Osteoblast (primary cell): ENCODE measurements around the gene CHMP5. TPM values are rescaled to one million over a fixed set of nuclear protein-coding genes. Genes with fewer than 3 reads are reported as not detected.

ENCODE experiments used
- DNase-seq: peaks from one replicate; pipeline ENCODE4 v3.0.0; 2011; ENCODE audit warnings: low spot score, mixed read lengths; ENCODE audit not compliant: insufficient read length; ENCODE audit errors: missing footprints
- H2AFZ ChIP-seq: 2 replicates; pipeline ENCODE4 v1.6.0; 2011; ENCODE audit warnings: mild to moderate bottlenecking, low read length
- H3K27ac ChIP-seq: 2 replicates; pipeline ENCODE4 v1.5.1; 2011; ENCODE audit warnings: mild to moderate bottlenecking, low read depth, low read length, moderate library complexity
- H3K27me3 ChIP-seq: 2 replicates; pipeline ENCODE4 v1.6.0; 2012; ENCODE audit warnings: mild to moderate bottlenecking, control low read depth, inconsistent platforms, low read length, moderate library complexity; ENCODE audit not compliant: insufficient read depth
- H3K36me3 ChIP-seq: 2 replicates; pipeline ENCODE4 v1.5.1; 2011; ENCODE audit warnings: mild to moderate bottlenecking, low read length, control low read depth, moderate library complexity; ENCODE audit not compliant: insufficient read depth
- H3K4me1 ChIP-seq: 2 replicates; pipeline ENCODE4 v1.5.1; 2011; ENCODE audit warnings: mild to moderate bottlenecking, low read length, control low read depth, moderate library complexity; ENCODE audit not compliant: insufficient read depth
- H3K4me2 ChIP-seq: 2 replicates; pipeline ENCODE4 v1.6.0; 2011; ENCODE audit warnings: mild to moderate bottlenecking, low read length; ENCODE audit not compliant: insufficient read depth
- H3K4me3 ChIP-seq: fragments of 200-600 bp; sonication (generic); 3 replicates; pipeline ENCODE4 v1.5.1; 2012; ENCODE audit warnings: mild to moderate bottlenecking, low read length, inconsistent platforms; ENCODE audit not compliant: insufficient read depth
- H3K79me2 ChIP-seq: 2 replicates; pipeline ENCODE4 v1.6.0; 2012; ENCODE audit warnings: mild to moderate bottlenecking, low read length, control low read depth, inconsistent platforms; ENCODE audit not compliant: insufficient read depth
- H3K9me3 ChIP-seq: 2 replicates; pipeline ENCODE4 v1.5.1; 2011; ENCODE audit warnings: low read depth, low read length, control low read depth
- H4K20me1 ChIP-seq: 2 replicates; pipeline ENCODE4 v1.6.0; 2012; ENCODE audit warnings: mild to moderate bottlenecking, low read length, control low read depth; ENCODE audit not compliant: insufficient read depth
- CTCF ChIP-seq: IDR thresholded peaks from 2 replicates; pipeline ENCODE4 v1.5.1; 2011; ENCODE audit warnings: mild to moderate bottlenecking, low read depth, low read length, moderate library complexity; ENCODE audit errors: extremely low read depth
- total RNA-seq: library from RNA; depleted of rRNA; stranded (reverse); fragments of >200 nt; gene quantifications from 2 replicates; pipeline ENCODE4 v1.2.3, GENCODE V29; 2012

Gene CHMP5
- total RNA-seq, 1 donor: 71.7 TPM

GRCh38 chr9:33288235-33288634 lies 23.4 kb downstream of the CHMP5 start:
- Histone ChIP-seq H3K4me2 (no peak overlapping the region), H3K27me3 (no peaks in the 10 kb centered on the region), H3K79me2 (peaks cover 28% of the 10 kb centered on the region), H4K20me1 (peaks cover 2% of the 10 kb centered on the region), H3K27ac (no peak overlapping the region), H3K36me3 (peaks cover 15% of the 10 kb centered on the region), H2AFZ (no peak overlapping the region), H3K4me1 (peaks cover 15% of the 10 kb centered on the region), H3K9me3 (no peaks in the 10 kb centered on the region), H3K4me3 (no peak overlapping the region)
- no peak for DNase-seq
- no peak for TF ChIP-seq CTCF

- Histone ChIP-seq H2AFZ (no peak overlapping the region), H3K4me1 (peaks cover 15% of the 10 kb centered on the region), H3K27me3 (no peaks in the 10 kb centered on the region), H3K36me3 (peaks cover 22% of the 10 kb centered on the region), H3K4me2 (peak overlapping the region; percentile 99), H3K79me2 (peaks cover 35% of the 10 kb centered on the region), H4K20me1 (peaks cover 2% of the 10 kb centered on the region), H3K27ac (peak overlapping the region; percentile 100), H3K4me3 (no peak overlapping the region), H3K9me3 (no peaks in the 10 kb centered on the region)
- DNase-seq: no peak
- no peak for TF ChIP-seq CTCF
Measured at GRCh38 chr9:33288828-33289483, 24.1 kb downstream of the CHMP5 start.

DNA sequence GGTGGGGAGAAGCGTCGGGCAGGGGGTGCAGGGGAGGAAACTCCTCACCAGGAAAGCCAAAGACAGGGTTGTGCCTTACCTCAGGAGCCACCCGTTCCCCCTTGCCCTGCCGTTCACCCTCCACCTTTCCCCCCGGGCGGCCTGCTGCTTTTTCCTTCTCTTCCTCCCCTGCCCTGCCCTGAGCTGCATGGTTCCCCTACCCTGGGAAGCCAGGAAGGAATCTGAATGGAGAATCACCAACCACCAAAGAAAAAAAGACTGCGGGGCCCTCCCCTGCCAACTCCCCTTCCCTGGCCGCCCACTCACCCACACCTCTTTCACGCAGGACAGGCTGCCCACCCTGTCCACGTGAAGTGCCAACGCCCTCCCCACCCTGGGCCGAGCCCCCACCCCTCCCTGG lies 24.6 kb downstream of the CHMP5 start:
- DNase-seq: peak; percentile 63
- Histone ChIP-seq H2AFZ (peak overlapping the region; percentile 56), H3K4me3 (peak overlapping the region; percentile 84), H3K9me3 (no peaks in the 10 kb centered on the region), H4K20me1 (peaks cover 2% of the 10 kb centered on the region), H3K27ac (peak overlapping the region; percentile 100), H3K4me2 (peak overlapping the region; percentile 99), H3K4me1 (peaks cover 15% of the 10 kb centered on the region), H3K27me3 (no peaks in the 10 kb centered on the region), H3K36me3 (peaks cover 27% of the 10 kb centered on the region), H3K79me2 (peaks cover 41% of the 10 kb centered on the region)
- no peak for TF ChIP-seq CTCF

GRCh38 chr9:33289936-33290246 lies 25.0 kb downstream of the CHMP5 start:
- H2AFZ ChIP-seq: peak overlapping the region; percentile 94
- peaks cover 45% of the 10 kb centered on the region for H3K79me2 ChIP-seq
- H3K27ac ChIP-seq: peak overlapping the region; percentile 100
- no peaks in the 10 kb centered on the region for H3K9me3 ChIP-seq
- TF ChIP-seq CTCF: no peak
- H3K27me3 ChIP-seq: no peaks in the 10 kb centered on the region
- peaks cover 15% of the 10 kb centered on the region for H3K4me1 ChIP-seq
- peak overlapping the region; percentile 99 for H3K4me2 ChIP-seq
- peaks cover 2% of the 10 kb centered on the region for H4K20me1 ChIP-seq
- H3K4me3 ChIP-seq: peak overlapping the region; percentile 84
- DNase-seq: no peak
- peaks cover 31% of the 10 kb centered on the region for H3K36me3 ChIP-seq
